ENCODE measurements around the gene ADCK1.
"Not testable (repeated sequence)": the region's sequence is repeated elsewhere in the genome, so short reads cannot be mapped to it uniquely, and the experiment has no call there.

Gene ADCK1

GRCh38 chr14:77892381-77892871 is 92.5 kb downstream of the ADCK1 start:
- no peak overlapping the region for H3K4me3 Mint-ChIP-seq
- H3K9me3 Mint-ChIP-seq: peaks cover 13% of the 10 kb centered on the region
- no peak for ATAC-seq
- H3K36me3 Mint-ChIP-seq: peaks cover 62% of the 10 kb centered on the region
- H3K4me1 Mint-ChIP-seq: no peaks in the 10 kb centered on the region
- no peaks in the 10 kb centered on the region for H3K27me3 Mint-ChIP-seq
- no peak overlapping the region for H3K27ac Mint-ChIP-seq

GRCh38 chr14:77892890-77893484 is 93.1 kb downstream of the ADCK1 start:
- no peak for ATAC-seq
- Mint-ChIP-seq H3K36me3 (peaks cover 60% of the 10 kb centered on the region), H3K27me3 (no peaks in the 10 kb centered on the region), H3K9me3 (peaks cover 10% of the 10 kb centered on the region), H3K27ac (no peak overlapping the region), H3K4me1 (no peaks in the 10 kb centered on the region), H3K4me3 (no peak overlapping the region)

GRCh38 chr14:77897374-77897773 is 97.5 kb downstream of the ADCK1 start:
- Mint-ChIP-seq H3K4me1 (no peaks in the 10 kb centered on the region), H3K4me3 (no peak overlapping the region), H3K27ac (no peak overlapping the region), H3K27me3 (no peaks in the 10 kb centered on the region), H3K9me3 (no peaks in the 10 kb centered on the region), H3K36me3 (peaks cover 65% of the 10 kb centered on the region)
- ATAC-seq: no peak

- H3K9me3 Mint-ChIP-seq: no peaks in the 10 kb centered on the region
- peaks cover 61% of the 10 kb centered on the region for H3K36me3 Mint-ChIP-seq
- no peak overlapping the region for H3K27ac Mint-ChIP-seq
- H3K4me1 Mint-ChIP-seq: no peaks in the 10 kb centered on the region
- ATAC-seq: no peak
- H3K4me3 Mint-ChIP-seq: no peak overlapping the region
- H3K27me3 Mint-ChIP-seq: no peaks in the 10 kb centered on the region
Observed at GRCh38 chr14:77902811-77903210, 102.9 kb downstream of the ADCK1 start.

GRCh38 chr14:77903221-77903620 is 103.3 kb downstream of the ADCK1 start:
- ATAC-seq: no peak
- Mint-ChIP-seq H3K9me3 (no peaks in the 10 kb centered on the region), H3K4me1 (no peaks in the 10 kb centered on the region), H3K36me3 (peaks cover 58% of the 10 kb centered on the region), H3K27ac (no peak overlapping the region), H3K27me3 (no peaks in the 10 kb centered on the region), H3K4me3 (no peak overlapping the region)

- H3K9me3 Mint-ChIP-seq: no peaks in the 10 kb centered on the region
- H3K36me3 Mint-ChIP-seq: peaks cover 56% of the 10 kb centered on the region
- no peak for ATAC-seq
- no peak overlapping the region for H3K4me3 Mint-ChIP-seq
- no peak overlapping the region for H3K27ac Mint-ChIP-seq
- H3K4me1 Mint-ChIP-seq: peaks cover 6% of the 10 kb centered on the region
- H3K27me3 Mint-ChIP-seq: no peaks in the 10 kb centered on the region
Observed at GRCh38 chr14:77903937-77904617, 104.2 kb downstream of the ADCK1 start.

- peaks cover 41% of the 10 kb centered on the region for H3K36me3 Mint-ChIP-seq
- no peak for ATAC-seq
- H3K27me3 Mint-ChIP-seq: no peaks in the 10 kb centered on the region
- no peak overlapping the region for H3K4me3 Mint-ChIP-seq
- H3K27ac Mint-ChIP-seq: no peak overlapping the region
- H3K4me1 Mint-ChIP-seq: peaks cover 6% of the 10 kb centered on the region
- H3K9me3 Mint-ChIP-seq: no peaks in the 10 kb centered on the region
Observed at GRCh38 chr14:77906446-77906845, 106.5 kb downstream of the ADCK1 start.

GRCh38 chr14:77908847-77909246 is 108.9 kb downstream of the ADCK1 start:
- H3K27me3 Mint-ChIP-seq: no peaks in the 10 kb centered on the region
- peaks cover 6% of the 10 kb centered on the region for H3K4me1 Mint-ChIP-seq
- H3K9me3 Mint-ChIP-seq: no peaks in the 10 kb centered on the region
- ATAC-seq: no peak
- H3K4me3 Mint-ChIP-seq: no peak overlapping the region
- peaks cover 32% of the 10 kb centered on the region for H3K36me3 Mint-ChIP-seq
- H3K27ac Mint-ChIP-seq: no peak overlapping the region

- H3K27ac Mint-ChIP-seq: no peak overlapping the region
- no peaks in the 10 kb centered on the region for H3K9me3 Mint-ChIP-seq
- H3K4me1 Mint-ChIP-seq: peaks cover 6% of the 10 kb centered on the region
- no peak for ATAC-seq
- no peak overlapping the region for H3K4me3 Mint-ChIP-seq
- H3K36me3 Mint-ChIP-seq: peaks cover 30% of the 10 kb centered on the region
- H3K27me3 Mint-ChIP-seq: no peaks in the 10 kb centered on the region
Observed at GRCh38 chr14:77909911-77910310, 110.0 kb downstream of the ADCK1 start.

GRCh38 chr14:77910506-77910905 is 110.6 kb downstream of the ADCK1 start:
- H3K4me1 Mint-ChIP-seq: peaks cover 6% of the 10 kb centered on the region
- no peak overlapping the region for H3K4me3 Mint-ChIP-seq
- H3K27ac Mint-ChIP-seq: no peak overlapping the region
- no peaks in the 10 kb centered on the region for H3K27me3 Mint-ChIP-seq
- ATAC-seq: no peak
- peaks cover 30% of the 10 kb centered on the region for H3K36me3 Mint-ChIP-seq
- no peaks in the 10 kb centered on the region for H3K9me3 Mint-ChIP-seq

GRCh38 chr14:77911356-77911755 is 111.4 kb downstream of the ADCK1 start:
- Mint-ChIP-seq H3K36me3 (peaks cover 23% of the 10 kb centered on the region), H3K4me3 (no peak overlapping the region), H3K4me1 (peaks cover 6% of the 10 kb centered on the region), H3K27me3 (no peaks in the 10 kb centered on the region), H3K27ac (no peak overlapping the region), H3K9me3 (no peaks in the 10 kb centered on the region)
- ATAC-seq: no peak

GRCh38 chr14:77912754-77913556 is 113.0 kb downstream of the ADCK1 start:
- H3K27me3 Mint-ChIP-seq: no peaks in the 10 kb centered on the region
- no peaks in the 10 kb centered on the region for H3K9me3 Mint-ChIP-seq
- H3K4me1 Mint-ChIP-seq: peaks cover 6% of the 10 kb centered on the region
- no peak for ATAC-seq
- H3K27ac Mint-ChIP-seq: no peak overlapping the region
- H3K36me3 Mint-ChIP-seq: peaks cover 26% of the 10 kb centered on the region
- no peak overlapping the region for H3K4me3 Mint-ChIP-seq

- no peaks in the 10 kb centered on the region for H3K9me3 Mint-ChIP-seq
Observed at GRCh38 chr14:77914073-77914721, 114.3 kb downstream of the ADCK1 start.

GRCh38 chr14:77915390-77915789 is 115.5 kb downstream of the ADCK1 start:
- H3K27me3 Mint-ChIP-seq, H3K4me1 Mint-ChIP-seq, H3K27ac Mint-ChIP-seq, ATAC-seq, H3K4me3 Mint-ChIP-seq, H3K9me3 Mint-ChIP-seq: not testable (repeated sequence)
- peaks cover 35% of the 10 kb centered on the region for H3K36me3 Mint-ChIP-seq

More at GRCh38 chr14:77914073-77914721, 114.3 kb downstream of the ADCK1 start:
- Mint-ChIP-seq H3K27me3 (no peaks in the 10 kb centered on the region), H3K36me3 (peaks cover 28% of the 10 kb centered on the region), H3K4me1 (no peaks in the 10 kb centered on the region), H3K4me3 (no peak overlapping the region), H3K27ac (no peak overlapping the region)
- no peak for ATAC-seq

- H3K4me1 Mint-ChIP-seq: no peaks in the 10 kb centered on the region
- no peak overlapping the region for H3K27ac Mint-ChIP-seq
- H3K4me3 Mint-ChIP-seq: no peak overlapping the region
- no peaks in the 10 kb centered on the region for H3K27me3 Mint-ChIP-seq
- no peak for ATAC-seq
- H3K36me3 Mint-ChIP-seq: peaks cover 39% of the 10 kb centered on the region
- peaks cover 6% of the 10 kb centered on the region for H3K9me3 Mint-ChIP-seq
Observed at GRCh38 chr14:77917491-77918201, 117.7 kb downstream of the ADCK1 start.

Data from stimulated activated memory B cell treated with anti-CD40 and anti-IgM and Interleukin-4, amounts not matched to agents 10 μg/mL and 1 μg/mL and 100 μg/mL, for 72 hours (primary cell).